Esophagus (tissue), 2 donors: ENCODE results near the gene FNIP2. TPM values are rescaled to one million over a fixed set of nuclear protein-coding genes. Genes with fewer than 3 reads are reported as not detected.

ENCODE experiments used
- H3K27ac ChIP-seq, 2 donors: one replicate each; pipeline ENCODE4 v1.5.1; 2013; ENCODE audit warnings: low read depth in 2 of 2, mild to moderate bottlenecking in 2 of 2, inconsistent platforms in 1 of 2, low read length in 1 of 2, moderate library complexity in 1 of 2
- H3K27me3 ChIP-seq, 2 donors: one replicate each; pipeline ENCODE4 v1.6.1; 2013; ENCODE audit warnings: low read length in 2 of 2, control low read depth in 1 of 2, mild to moderate bottlenecking in 1 of 2; ENCODE audit not compliant: insufficient read depth in 2 of 2, control insufficient read depth in 1 of 2
- H3K36me3 ChIP-seq, 2 donors: one replicate each; pipeline ENCODE4 v1.6.1; 2013; ENCODE audit warnings: low read length in 1 of 2; ENCODE audit not compliant: control insufficient read depth in 2 of 2, insufficient read depth in 2 of 2
- H3K4me1 ChIP-seq, 2 donors: one replicate each; pipeline ENCODE4 v1.6.1; 2013; ENCODE audit warnings: low read length in 1 of 2; ENCODE audit not compliant: control insufficient read depth in 2 of 2, insufficient read depth in 2 of 2
- H3K4me3 ChIP-seq, 2 donors: one replicate each; pipeline ENCODE4 v1.5.1; 2013; ENCODE audit warnings: low read length in 2 of 2, mild to moderate bottlenecking in 2 of 2, low read depth in 1 of 2, moderate library complexity in 1 of 2
- H3K9me3 ChIP-seq, 2 donors: one replicate each; pipeline ENCODE4 v1.6.1; 2013; ENCODE audit warnings: mild to moderate bottlenecking in 2 of 2, low read depth in 1 of 2, low read length in 1 of 2, moderate library complexity in 1 of 2; ENCODE audit not compliant: control insufficient read depth in 2 of 2, insufficient read depth in 1 of 2
- WGBS, 2 donors: extraction: QIAGEN DNeasy Blood & Tissue Kit; methylation state at CpG; one replicate each; pipeline ENCODE4 v1.1.7; 2013; 5-methylcytosine and 5-hydroxymethylcytosine counted together
- polyA plus RNA-seq, 2 donors: library from polyadenylated mRNA; stranded (reverse); fragments of 200-250 nt; gene quantifications; one replicate each; pipeline ENCODE4 v1.2.3, GENCODE V29; 2013
- donor health status: healthy with polysubstance abuse.
- donor health status: Bipolar disorder and iron deficiency.

Gene FNIP2
- polyA plus RNA-seq, result 1 to 10 TPM; 2.0 to 2.9 TPM

GRCh38 chr4:158768555-158769174 lies at the start of gene FNIP2:
FNIP2 (plus strand) TSS chr4:158769026; CDS start chr4:158769213, 187 bp downstream.
- WGBS, 2 donors, result 1% methylated on average over 83 to 88 of the region's 88 CpGs

DNA sequence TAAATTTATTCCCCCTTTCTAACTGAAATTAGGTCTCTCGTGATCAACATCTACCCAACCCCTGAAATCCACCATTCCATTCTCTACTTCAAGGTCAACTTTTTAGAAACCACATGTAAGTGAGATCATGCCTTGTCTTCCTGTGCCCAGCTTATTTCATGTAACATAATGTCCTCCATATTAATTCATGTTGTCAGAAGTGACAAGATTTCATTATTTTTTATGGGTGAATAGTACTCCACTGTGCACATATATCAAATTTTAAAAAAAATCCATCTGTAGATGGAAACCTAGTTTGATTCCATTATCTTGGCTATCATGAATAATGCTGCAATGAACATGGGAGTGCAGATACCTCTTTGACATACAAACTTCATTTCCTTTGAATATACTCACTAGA lies 47.1 kb upstream of the FNIP2 start:
- Histone ChIP-seq H3K4me3 (no peak overlapping the region), H3K27me3 (no peaks in the 10 kb centered on the region), H3K4me1 (no peaks in the 10 kb centered on the region), H3K27ac (no peak overlapping the region), H3K9me3 (no peaks in the 10 kb centered on the region), H3K36me3 (peaks cover 4 to 5% of the 10 kb centered on the region in 2 donors)
- 100% methylated on average over 1 of the region's 1 CpG for WGBS, 2 donors

More at GRCh38 chr4:158768555-158769174, at the start of gene FNIP2:
- H3K4me1 ChIP-seq, result no peaks in the 10 kb centered on the region
- H3K27ac ChIP-seq, result peak within 1 kb of the TSS; percentile 86 to 88
- H3K36me3 ChIP-seq, result no peaks in the 10 kb centered on the region
- peak within 1 kb of the TSS; percentile 74 to 91 for H3K4me3 ChIP-seq
- H3K27me3 ChIP-seq, result no peaks in the 10 kb centered on the region
- H3K9me3 ChIP-seq, result no peaks in the 10 kb centered on the region

DNA sequence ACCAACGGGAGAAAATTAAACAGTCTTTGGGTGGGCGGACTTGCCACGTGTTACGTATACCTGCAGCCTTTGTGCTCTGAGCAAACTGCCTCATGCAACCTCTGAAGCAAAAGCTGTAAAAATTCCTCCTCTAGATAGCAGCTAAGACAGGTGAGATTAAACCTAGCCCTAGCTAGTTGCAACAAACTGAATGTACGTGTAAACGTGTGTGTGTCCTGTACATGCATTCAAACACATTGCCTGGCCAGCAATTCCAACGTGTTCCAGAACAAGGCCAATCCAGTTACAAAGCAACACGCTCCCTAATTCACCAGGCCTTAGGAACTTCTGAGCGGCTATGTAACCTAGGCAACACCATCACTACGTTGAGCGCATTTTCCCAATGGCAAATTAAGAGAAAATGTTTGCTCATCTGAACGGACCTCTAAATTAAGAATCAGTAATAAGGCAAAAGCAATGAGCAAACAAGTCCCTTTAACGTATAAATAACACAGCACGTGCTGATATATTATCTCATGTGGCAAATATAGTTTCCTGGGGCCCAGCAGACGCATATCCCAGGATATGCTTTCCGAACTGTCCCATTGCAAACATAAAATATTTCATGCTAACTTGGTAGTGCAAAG lies 46.4 kb upstream of the FNIP2 start:
- Histone ChIP-seq H3K4me1 (no peaks in the 10 kb centered on the region), H3K36me3 (peaks cover 4 to 5% of the 10 kb centered on the region in 2 donors), H3K4me3 (peak overlapping the region; percentile 81 to 93), H3K27me3 (no peaks in the 10 kb centered on the region), H3K27ac (peak overlapping the region; percentile 78 to 92), H3K9me3 (no peaks in the 10 kb centered on the region)
- WGBS, 2 donors, result 9 to 10% methylated on average over 16 of the region's 16 CpGs

DNA sequence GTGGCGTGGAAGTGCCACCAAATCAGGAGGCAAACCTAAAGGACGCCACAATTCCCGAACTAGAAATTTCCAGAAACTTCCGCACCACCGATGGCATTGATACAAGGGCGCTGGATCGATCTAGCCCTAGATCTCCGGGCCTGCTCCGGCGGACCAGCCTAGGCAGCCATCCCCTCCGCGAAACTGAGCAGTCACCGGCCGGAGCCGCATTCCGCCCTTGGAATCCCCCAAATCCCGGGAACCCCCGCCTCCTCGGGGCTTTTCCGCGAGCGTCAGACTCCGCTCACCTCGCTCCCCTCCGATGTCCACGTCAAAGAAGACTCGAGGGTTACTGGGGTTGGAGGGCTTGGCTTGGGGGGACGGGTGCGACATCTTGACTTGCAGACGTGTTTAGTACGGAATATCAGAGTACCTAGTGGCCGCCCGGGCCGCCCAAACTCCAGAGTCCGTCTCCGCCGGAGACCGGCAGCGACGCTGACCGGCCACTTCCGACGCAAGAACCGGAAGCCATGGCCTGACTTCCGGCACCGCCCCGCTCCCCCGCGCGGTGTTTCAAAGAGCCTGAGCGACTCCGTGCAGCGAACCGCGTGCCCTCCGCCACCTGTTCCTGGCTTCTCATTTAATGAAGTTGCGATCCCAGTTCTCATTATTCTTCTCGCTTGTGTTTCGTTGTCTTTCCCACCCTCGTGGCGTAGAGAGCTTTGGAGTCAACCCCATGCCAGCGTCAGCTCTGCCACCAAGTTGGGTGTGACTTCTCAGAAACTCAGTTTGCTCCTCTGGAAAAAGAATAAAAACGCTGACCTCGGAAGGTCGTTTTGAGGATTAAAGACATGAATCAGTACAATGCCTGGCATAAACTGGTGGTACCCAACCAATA lies 45.7 kb upstream of the FNIP2 start, which contains the start of gene PPID:
PPID (minus strand) TSS at position 480 of the 877 bp plus-strand sequence; CDS start at position 372, 108 bp downstream.
- Histone ChIP-seq H3K4me3 (peak within 1 kb of the TSS; percentile 81 to 93), H3K4me1 (no peaks in the 10 kb centered on the region), H3K9me3 (no peaks in the 10 kb centered on the region), H3K27me3 (no peaks in the 10 kb centered on the region), H3K27ac (peak within 1 kb of the TSS; percentile 78 to 92), H3K36me3 (peaks cover 0 to 4% of the 10 kb centered on the region in 2 donors)
- 0% methylated on average over 65 of the region's 65 CpGs for WGBS, 2 donors

DNA sequence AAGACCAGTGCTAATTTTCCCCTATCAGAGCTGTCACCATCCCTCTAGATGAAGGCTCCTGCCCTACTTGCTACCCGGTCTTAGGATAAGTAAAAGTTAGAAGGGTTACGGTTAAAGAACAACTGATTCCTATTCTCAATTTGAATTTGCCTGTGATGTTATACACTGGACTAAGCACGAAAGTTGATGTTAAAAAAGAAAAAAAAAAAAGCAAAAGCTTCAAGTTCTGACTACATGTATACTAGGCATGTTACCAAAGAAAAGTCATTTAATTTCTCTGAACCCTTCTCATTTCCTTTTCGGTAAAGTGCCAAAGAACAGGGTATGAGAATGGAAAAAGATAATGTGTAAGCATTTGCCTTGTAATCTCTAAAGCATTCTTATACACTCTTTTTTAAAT lies 44.2 kb upstream of the FNIP2 start:
- WGBS, 2 donors, result 79 to 85% methylated on average over 4 of the region's 4 CpGs
- Histone ChIP-seq H3K27ac (no peak overlapping the region), H3K36me3 (peaks cover 0 to 4% of the 10 kb centered on the region in 2 donors), H3K4me3 (no peak overlapping the region), H3K4me1 (no peaks in the 10 kb centered on the region), H3K9me3 (no peaks in the 10 kb centered on the region), H3K27me3 (no peaks in the 10 kb centered on the region)

- WGBS, 2 donors, result 79 to 80% methylated on average over 6 of the region's 6 CpGs
- no peak overlapping the region for H3K27ac ChIP-seq
- H3K27me3 ChIP-seq, result no peaks in the 10 kb centered on the region
- H3K36me3 ChIP-seq, result no peaks in the 10 kb centered on the region
- H3K9me3 ChIP-seq, result no peaks in the 10 kb centered on the region
- no peaks in the 10 kb centered on the region for H3K4me1 ChIP-seq
- no peak overlapping the region for H3K4me3 ChIP-seq
Observed at GRCh38 chr4:158726633-158727032, 42.2 kb upstream of the FNIP2 start.

DNA sequence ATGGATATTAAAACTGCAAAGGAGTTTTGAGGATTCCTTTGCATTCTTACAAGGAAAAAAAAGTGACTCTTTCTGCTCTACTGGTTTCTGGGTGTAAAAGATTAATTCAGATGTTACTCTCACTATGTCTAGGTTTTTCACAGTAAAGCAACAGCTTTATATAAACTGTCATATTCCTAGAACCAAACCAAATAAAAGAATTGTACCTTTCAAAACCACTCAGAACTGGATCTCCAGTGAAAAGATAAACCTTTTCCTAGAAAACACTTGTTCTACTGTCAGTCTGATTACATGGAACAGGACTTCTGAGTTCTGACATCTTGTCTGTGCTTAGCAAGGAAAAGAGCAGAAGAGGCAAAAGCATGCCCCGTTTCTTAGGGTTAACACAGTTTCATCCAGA lies 40.6 kb upstream of the FNIP2 start:
- Histone ChIP-seq H3K4me1 (no peaks in the 10 kb centered on the region), H3K27me3 (no peaks in the 10 kb centered on the region), H3K36me3 (no peaks in the 10 kb centered on the region), H3K4me3 (no peak overlapping the region), H3K27ac (no peak overlapping the region), H3K9me3 (no peaks in the 10 kb centered on the region)
- WGBS, 2 donors, result 52 to 71% methylated on average over 1 of the region's 1 CpG

DNA sequence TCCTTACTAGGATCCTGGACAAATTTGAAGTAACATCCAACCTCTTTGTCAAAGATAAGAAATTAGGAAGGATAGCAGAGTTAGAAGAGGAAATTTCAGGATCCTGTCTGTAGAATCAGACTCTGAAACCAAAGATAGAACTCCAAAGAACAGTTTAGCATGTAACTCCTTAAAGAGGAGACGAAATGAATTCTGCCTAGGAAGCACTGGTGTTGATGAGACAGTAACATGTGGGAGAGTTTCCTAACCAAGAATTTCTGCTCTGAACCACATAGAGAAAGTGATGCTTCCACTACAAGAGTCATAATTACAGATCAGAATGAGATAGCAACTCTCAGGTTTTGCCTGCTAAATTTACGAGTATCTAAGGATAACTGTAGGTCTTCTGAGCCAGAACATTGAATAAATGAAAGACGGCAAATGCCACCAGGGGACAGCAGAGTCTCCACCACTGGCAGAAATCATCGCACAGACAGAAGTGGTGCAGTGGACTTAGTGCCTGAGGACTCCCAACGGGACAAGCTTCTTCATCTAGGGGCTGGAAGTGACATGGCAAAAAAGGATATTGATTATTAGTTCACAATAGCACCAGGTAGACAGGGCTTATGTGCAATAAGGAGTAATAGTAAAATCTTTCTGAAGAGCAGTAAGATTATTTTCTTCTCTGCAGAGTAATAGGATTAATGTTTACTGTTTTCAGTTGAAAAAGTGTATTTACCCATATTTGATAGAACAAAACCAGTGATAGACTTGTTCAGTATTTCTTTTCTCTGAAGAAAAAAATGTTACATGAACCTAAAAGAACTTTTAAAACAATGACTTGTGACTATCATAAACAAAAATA lies 38.9 kb upstream of the FNIP2 start:
- no peaks in the 10 kb centered on the region for H3K27me3 ChIP-seq
- H3K9me3 ChIP-seq, result no peaks in the 10 kb centered on the region
- no peaks in the 10 kb centered on the region for H3K4me1 ChIP-seq
- no peak overlapping the region for H3K4me3 ChIP-seq
- H3K36me3 ChIP-seq, result no peaks in the 10 kb centered on the region
- H3K27ac ChIP-seq, result no peak overlapping the region
- WGBS, 2 donors, result 16 to 18% methylated on average over 5 of the region's 5 CpGs

GRCh38 chr4:158738866-158739265 lies 30.0 kb upstream of the FNIP2 start:
- Histone ChIP-seq H3K4me1 (no peaks in the 10 kb centered on the region), H3K27ac (no peak overlapping the region), H3K36me3 (no peaks in the 10 kb centered on the region), H3K4me3 (no peak overlapping the region), H3K9me3 (no peaks in the 10 kb centered on the region), H3K27me3 (no peaks in the 10 kb centered on the region)
- 96 to 97% methylated on average over 2 of the region's 2 CpGs for WGBS, 2 donors
